ENCODE data around the gene BTD.

The BTD gene

DNA sequence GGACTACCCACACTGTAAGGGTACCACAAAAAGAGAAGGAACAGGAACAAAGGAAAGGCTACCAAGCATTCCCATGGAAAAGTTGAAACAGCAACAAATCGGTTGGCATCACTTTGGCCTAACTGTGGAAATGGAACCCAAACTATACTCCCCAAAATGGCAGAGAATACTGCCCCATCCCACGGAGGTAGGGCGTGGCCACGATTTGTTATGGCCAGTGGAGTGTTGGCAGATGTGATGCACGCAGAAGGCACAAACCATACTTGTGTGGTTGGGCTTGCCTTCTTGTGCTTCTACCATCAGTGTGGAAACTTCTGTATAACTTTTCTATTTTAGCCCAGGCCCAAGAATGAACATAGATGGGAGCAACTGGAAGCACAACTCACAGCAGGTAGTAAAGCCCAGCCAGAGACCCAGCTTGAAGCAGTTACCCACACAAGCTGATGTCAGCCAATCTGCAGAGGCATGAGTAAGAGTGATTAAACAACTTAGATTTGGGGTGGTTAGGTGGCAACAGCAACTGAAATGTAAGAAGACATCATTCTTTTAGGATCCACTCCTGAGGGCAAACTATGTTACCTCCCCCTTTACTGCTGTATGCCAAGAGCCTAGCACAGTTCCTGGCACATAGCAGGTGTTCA is 64.1 kb downstream of the BTD start:
- DNase-seq (ENCODE audit: low spot score): no peak

DNA sequence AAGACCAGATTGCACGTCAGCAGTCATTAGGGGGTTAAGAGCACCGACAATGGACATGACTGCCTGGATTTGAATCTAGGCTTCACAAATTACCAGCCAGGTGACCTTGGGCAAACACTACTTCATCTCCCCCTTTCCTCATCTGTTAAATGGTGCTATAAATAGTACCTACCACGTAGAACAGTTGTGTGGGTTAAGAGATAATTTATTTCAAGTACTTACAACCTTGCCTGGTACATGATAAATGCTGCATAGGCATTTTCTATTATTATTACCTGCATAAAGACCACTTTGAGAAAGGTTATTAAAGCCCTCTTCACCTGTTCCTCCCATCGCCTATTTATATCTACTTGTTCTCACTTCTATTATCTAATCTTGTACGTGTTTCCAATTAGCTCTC is 64.7 kb downstream of the BTD start:
- no peak for DNase-seq (ENCODE audit: low spot score)

DNA sequence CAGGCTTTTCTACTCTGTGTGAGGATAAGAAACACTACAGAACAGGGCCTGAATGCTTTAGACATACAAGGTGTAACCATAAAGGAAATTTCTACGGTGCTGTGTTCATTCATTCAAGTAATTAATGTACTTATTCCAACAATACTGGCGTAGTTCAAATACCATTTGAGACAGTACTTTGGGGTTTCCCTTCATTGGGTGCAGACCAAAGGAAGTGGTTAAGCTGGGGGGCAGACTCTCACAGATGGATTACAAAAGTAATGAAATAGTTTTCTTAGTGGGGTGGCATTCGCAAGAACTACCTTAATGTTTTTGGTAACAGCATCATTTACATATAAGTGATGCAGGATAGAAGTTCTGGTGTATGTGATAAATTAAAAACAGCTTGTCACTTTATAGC is 65.9 kb downstream of the BTD start:
- DNase-seq (ENCODE audit: low spot score): no peak

GRCh38 chr3:15673536-15673935 is 72.0 kb downstream of the BTD start:
- no peak for DNase-seq (ENCODE audit: low spot score)

GRCh38 chr3:15676259-15676658 is 74.7 kb downstream of the BTD start:
- no peak for DNase-seq (ENCODE audit: low spot score)

- no peak for DNase-seq (ENCODE audit: low spot score)
Observed at GRCh38 chr3:15679306-15679705, 77.8 kb downstream of the BTD start.

- no peak for DNase-seq (ENCODE audit: low spot score)
Observed at GRCh38 chr3:15681668-15682067, 80.1 kb downstream of the BTD start.

DNA sequence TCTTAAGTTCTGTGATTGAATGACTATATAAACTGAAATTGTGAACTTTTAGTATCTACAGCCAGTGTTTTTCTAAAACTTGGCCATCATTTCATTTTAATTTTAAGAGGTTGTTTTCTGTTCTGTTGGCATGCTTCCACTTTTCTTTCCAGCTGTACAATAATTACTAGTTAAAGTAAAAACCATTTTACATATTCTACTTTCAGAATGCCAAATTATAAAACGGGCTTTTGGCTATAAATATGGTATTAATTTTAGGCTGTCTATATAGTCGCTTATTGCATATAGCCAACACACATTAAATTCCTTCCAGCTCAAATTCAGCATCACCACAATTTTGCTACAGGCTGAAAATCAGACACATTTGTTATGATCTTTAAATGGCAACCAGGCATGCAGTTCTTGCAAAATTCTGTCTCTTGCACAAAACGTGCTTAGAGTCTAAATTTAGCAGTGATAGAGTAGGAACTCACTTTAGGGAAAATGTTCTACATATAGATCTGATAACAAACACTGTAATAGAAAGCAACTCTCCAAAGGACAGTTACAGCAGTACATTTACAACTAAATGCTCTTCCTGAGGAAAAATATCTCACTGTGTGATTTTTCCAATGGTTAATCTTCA is 81.1 kb downstream of the BTD start:
- peak; percentile 4 for DNase-seq (ENCODE audit: low spot score)

- no peak for DNase-seq (ENCODE audit: low spot score)
Observed at GRCh38 chr3:15683253-15683652, 81.7 kb downstream of the BTD start.

DNA sequence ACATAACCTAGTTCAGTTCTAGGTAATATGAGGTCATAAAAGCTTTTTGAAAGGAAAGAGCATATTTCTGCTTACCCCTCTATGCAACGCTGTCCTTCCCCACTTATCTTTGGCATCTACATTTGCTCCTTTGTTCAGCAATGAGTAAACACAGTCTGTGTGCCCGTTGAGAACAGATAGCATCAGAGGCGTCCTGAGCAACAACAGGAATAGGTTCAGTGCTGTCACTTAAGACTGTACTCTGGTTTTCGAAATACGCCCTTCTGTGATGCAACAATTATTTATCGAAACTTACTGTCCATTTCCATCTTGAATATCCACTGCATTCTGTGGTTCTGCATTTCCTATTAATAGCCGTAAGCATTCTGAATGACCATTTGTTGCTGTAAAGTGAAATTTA is 84.4 kb downstream of the BTD start:
- DNase-seq (ENCODE audit: low spot score): no peak

DNA sequence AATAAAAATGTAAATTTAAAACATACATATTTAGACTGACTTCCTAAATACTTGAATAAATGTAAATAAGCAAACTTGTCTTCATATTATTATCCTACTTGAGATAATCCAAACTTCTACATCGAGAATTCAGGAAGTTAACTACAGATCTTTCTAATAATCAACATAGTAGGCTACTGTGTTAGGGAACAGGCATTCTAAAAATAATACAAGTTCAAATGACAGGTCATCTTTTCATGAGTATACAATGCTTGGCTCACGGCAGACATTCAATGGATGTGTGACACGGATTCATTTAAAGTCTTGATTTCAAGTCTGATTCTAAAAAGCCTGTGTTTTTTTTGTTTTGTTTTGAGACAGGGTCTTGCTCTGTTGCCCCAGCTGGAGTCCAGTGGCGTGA is 88.7 kb downstream of the BTD start:
- no peak for DNase-seq (ENCODE audit: low spot score)

- no peak for DNase-seq (ENCODE audit: low spot score)
Observed at GRCh38 chr3:15690748-15691147, 89.2 kb downstream of the BTD start.

DNA sequence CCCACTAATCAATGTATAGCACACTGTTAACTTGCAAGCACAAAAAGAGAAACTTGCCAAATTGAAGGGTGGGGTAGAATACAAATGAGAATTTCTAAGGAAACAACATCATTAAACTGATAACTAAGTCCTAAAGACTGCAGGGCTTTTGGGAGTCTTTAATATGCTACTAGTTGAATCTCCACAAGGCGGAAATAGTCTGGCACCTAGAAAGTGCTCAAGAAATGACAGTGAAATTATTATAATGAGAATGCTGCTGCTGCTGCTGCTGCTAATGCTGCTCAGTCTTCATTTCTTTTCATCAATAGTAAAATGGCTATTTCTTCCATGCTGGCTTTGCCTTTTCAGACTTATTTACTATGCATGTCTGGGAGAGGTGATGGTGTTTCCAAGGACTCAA is 91.8 kb downstream of the BTD start:
- no peak for DNase-seq (ENCODE audit: low spot score)

GRCh38 chr3:15694628-15695027 is 93.1 kb downstream of the BTD start:
- DNase-seq (ENCODE audit: low spot score): no peak
